ENCODE results near the gene CLEC18C.
"Not testable (repeated sequence)": the region's sequence is repeated elsewhere in the genome, so short reads cannot be mapped to it uniquely, and the experiment has no call there.

The CLEC18C gene

GRCh38 chr16:70231831-70232230 lies 58.2 kb downstream of the CLEC18C start:
- not testable (repeated sequence) for H3K9ac ChIP-seq (ENCODE audit: low read length); H4K20me1 ChIP-seq (ENCODE audit: insufficient read depth, low read length); H3K27ac ChIP-seq (ENCODE audit: low read length); H3K4me2 ChIP-seq (ENCODE audit: low read depth, low read length); H3F3A ChIP-seq (ENCODE audit: insufficient read depth, low read length); H2AFZ ChIP-seq (ENCODE audit: low read length); H3K4me3 ChIP-seq (ENCODE audit: low read length); H3K27me3 ChIP-seq (replicated peaks; ENCODE audit: insufficient read depth, low read length); H3K36me3 ChIP-seq (replicated peaks; ENCODE audit: insufficient read depth, low read length); H3K9me2 ChIP-seq (replicated peaks; ENCODE audit: insufficient read depth, low read length); H3K9me3 ChIP-seq (replicated peaks; ENCODE audit: insufficient read depth, low read length); H3K4me1 ChIP-seq (ENCODE audit: low read length); H3K79me2 ChIP-seq (ENCODE audit: low read length); DNase-seq

Data from MM.1S (cell line).